ENCODE measurements around the gene PLA2G4B.

The PLA2G4B gene

DNA sequence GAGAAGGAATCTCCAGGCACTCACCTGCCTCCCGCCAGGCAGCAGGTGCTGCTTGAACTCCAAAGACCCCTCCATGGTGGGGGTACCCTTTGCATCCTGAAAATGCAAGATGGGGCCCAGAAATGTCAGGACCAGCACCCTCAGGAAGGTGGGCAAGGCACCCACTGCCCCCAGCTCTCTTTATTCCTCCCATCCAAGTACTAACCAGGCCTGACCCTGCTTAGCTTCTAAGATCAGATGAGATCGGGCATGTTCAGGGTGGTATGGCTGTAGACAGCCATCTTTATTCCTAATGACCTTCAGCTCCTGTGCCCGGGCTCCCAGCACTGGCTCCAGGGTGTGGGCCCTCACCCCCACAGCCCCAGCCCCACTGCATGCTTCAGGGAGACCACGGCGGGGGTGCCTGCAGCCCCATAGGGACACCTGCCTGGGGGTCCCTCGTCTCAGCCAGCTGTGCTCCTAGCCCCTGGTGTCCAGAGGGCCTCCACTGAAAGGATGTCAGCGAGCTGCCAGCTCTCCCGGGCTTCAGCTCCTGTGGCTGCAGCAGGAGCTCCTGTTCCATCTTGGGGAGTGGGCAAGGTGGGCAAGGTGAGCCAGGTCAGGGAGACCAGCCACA, 13.2 kb downstream of the PLA2G4B start:
- no peak for DNase-seq

- DNase-seq, result no peak
Measured at GRCh38 chr15:41852736-41853590, 14.3 kb downstream of the PLA2G4B start.

- no peak for DNase-seq
Measured at GRCh38 chr15:41853831-41854230, 15.2 kb downstream of the PLA2G4B start.

GRCh38 chr15:41854443-41854842, 15.8 kb downstream of the PLA2G4B start:
- DNase-seq, result no peak

DNA sequence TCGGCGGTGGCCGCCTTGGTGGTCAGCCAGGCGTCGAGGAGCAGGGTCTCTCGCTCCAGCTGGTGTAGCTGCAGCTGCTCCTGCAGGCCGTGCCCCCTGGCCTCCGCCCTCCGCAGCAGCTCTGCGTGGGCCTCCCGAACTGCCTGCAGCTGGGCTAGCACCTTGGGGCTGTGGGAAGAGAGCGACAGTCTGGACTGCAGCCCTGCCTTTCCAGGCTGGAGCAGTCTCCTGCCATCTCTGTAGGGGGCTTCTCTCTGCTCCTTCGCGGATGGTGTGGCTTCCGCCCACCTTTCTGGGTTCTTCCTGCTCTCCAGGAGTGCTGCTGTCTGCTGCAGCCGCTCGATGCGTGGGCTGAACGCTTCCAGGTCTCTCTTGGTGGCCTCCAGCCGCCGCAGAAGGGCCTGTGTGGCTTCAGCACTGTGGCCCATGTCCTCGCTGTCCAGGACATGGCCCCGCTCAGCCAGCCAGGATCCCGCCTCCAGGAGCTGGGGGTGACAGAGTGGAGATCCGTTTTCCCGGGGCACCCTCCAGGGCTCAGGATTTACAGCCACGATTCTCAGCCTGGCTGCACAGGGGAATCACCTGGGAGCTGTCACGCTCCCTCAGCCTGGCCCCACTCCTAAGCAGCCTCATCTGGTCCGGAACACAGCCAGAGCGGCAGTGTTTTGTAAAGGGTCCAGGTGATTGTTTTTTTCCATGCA, 16.8 kb downstream of the PLA2G4B start:
- no peak for DNase-seq

DNA sequence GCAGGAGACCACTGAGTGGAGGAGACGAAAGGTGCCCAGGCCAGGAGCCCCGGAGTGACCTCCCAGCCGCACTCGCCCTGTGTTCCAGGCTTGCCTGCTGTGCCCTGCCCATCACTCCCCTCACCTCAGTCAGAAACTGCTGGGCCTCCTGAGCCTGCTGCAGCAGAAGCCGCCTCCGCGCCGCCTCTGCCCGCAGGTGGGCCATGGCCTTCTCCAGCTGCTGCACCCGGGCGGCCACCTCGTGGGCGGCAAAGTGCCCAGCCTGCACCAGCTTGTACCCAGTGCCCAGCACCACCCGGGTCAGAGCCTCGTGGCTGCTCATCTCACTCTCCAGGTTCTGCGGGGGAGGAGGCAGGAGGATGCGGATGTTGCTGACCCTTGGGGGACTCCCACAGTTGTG, 17.6 kb downstream of the PLA2G4B start:
- no peak for DNase-seq

- DNase-seq, result no peak
Measured at GRCh38 chr15:41856716-41857115, 18.1 kb downstream of the PLA2G4B start.

- DNase-seq, result no peak
Measured at GRCh38 chr15:41857316-41857715, 18.7 kb downstream of the PLA2G4B start.

DNA sequence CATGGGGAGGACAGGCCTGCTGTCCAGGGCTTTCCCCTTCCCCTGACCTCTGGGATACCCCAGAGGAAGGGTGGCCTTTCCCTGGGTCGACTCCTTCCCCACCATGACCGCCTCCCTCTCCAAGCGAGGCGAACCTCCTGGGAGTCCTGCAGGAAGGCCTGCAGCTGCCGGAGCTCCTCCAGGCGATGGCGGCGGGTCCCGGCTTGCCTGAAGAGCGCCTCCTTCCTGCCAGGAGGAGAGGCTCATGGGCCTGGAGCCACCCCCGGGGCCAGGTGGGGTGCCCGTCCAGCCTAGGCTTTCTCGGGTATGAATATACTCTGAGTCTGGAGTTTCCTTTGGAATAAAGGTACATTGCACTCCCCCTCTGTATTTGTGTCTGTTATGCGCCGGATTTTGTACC, 20.1 kb downstream of the PLA2G4B start:
- no peak for DNase-seq

GRCh38 chr15:41860049-41860828, 21.6 kb downstream of the PLA2G4B start:
- DNase-seq, result peak; percentile 90

GRCh38 chr15:41861736-41862356, 23.2 kb downstream of the PLA2G4B start:
- DNase-seq, result no peak

GRCh38 chr15:41862515-41863116, 24.0 kb downstream of the PLA2G4B start:
- no peak for DNase-seq

GRCh38 chr15:41865490-41866055, 26.9 kb downstream of the PLA2G4B start:
- DNase-seq, result no peak

DNA sequence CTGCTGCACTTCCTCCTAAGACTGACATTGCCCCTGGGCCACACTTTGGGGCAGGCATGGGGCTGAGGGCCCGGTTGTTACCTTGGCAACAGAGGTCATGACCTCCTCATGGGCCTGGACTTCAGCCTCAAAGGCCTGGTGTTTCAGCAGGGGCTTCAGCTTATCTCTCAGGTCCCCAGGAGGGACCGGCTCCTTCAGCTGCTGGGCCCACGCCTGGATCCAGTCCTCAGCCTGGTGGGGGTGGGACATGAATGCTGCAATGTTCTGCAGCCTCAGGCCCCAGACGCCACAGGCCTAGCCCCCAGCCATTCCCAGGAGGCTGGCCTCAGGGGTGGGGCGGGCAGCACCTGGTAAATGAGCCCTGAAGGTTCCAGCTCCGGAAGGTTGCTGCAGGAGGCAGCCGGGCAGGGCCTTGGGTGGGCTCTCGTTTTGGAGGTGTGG, 27.6 kb downstream of the PLA2G4B start:
- peak; percentile 51 for DNase-seq

DNA sequence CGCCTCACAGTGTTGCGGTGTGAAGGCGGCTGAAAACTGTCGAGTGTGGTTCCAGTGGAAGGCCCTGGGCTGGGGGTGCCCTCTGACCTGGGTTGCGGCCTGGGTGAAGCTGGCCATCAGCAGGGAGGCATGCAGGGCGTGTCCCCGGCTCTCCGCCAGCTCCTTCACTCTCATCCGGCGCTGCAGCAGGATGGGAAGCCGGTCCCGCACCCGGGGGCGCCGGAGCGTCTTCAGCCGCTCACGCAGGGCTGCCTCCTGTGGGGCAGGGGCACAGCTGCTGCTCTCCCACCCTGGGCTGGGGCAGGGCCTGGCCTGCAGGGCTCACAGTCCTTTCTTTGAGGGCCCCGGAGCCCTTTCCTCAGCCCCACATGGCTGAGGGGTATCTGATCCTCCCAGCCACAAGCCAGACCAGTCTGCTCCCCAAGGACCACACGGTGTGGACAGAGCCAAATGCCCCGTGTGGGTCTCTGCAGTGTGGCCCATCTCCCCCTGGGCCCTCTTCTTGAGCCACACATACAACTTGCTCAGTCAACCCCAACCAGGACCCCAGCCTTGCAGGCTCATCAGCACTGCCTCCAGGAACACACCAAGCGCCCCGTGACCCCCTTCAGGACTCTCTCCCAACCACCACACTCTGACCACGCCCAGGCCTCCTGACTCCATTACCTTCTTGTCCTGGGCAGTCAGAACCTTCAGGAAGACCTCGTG, 28.4 kb downstream of the PLA2G4B start:
- DNase-seq, result no peak

GRCh38 chr15:41868321-41868720, 29.7 kb downstream of the PLA2G4B start:
- DNase-seq, result no peak

GRCh38 chr15:41869770-41870688, 31.4 kb downstream of the PLA2G4B start:
- no peak for DNase-seq

DNA sequence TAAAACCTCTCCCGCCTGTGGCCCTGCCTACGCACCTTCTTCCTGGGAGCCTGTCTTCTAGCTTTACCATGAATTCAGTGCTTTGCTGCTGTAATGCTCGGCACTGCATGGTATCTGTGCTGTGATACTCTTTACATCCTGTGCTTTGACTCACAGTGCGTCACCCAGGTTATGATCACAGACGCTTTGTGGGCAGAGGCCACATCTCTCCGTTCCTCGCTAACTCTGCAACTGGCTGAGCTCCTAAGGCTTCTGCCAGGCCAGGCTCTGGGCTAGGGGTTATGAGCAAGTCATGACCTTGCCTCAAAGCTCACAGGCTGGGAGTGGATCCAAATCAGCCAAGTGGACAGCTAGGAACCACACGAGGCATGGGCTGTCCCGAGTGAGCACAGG, 32.0 kb downstream of the PLA2G4B start:
- peak; percentile 47 for DNase-seq

- DNase-seq, result no peak
Measured at GRCh38 chr15:41871175-41871905, 32.7 kb downstream of the PLA2G4B start.

All from MV-4-11 (cell line).